Left renal cortex interstitium (tissue), 4 donors: ENCODE results near the gene GCM1. TPM values are rescaled to one million over a fixed set of nuclear protein-coding genes. Genes with fewer than 3 reads are reported as not detected.
A peak's percentile ranks its signal among the peaks of the same experiment; 100 is the strongest.

Source experiments
- DNase-seq, 4 donors: peaks; one replicate each; pipeline ENCODE4 v3.0.0-alpha.2; 2013; ENCODE audit warnings: low read depth in 4 of 4, low spot score in 2 of 4, missing footprints in 1 of 4
- polyA plus RNA-seq, 4 donors: library from polyadenylated mRNA; unstranded; fragments of 120-200 nt; gene quantifications; one replicate each; pipeline ENCODE4 v1.2.1, GENCODE V29; 2013; ENCODE audit not compliant: insufficient read length in 4 of 4

The GCM1 gene
- polyA plus RNA-seq, 4 donors = 0.13 to 0.25 (median 0.18) TPM

- no peak for DNase-seq
Observed at GRCh38 chr6:53152576-53152975, 3.9 kb upstream of the GCM1 start.

- no peak for DNase-seq
Observed at GRCh38 chr6:53151676-53152075, 3.0 kb upstream of the GCM1 start.

GRCh38 chr6:53144802-53145201 lies 3.8 kb downstream of the GCM1 start:
- no peak for DNase-seq

GRCh38 chr6:53143710-53144109 lies 4.9 kb downstream of the GCM1 start:
- no peak for DNase-seq

GRCh38 chr6:53142810-53143209 lies 5.8 kb downstream of the GCM1 start:
- DNase-seq = no peak

GRCh38 chr6:53139841-53140413 lies 8.7 kb downstream of the GCM1 start:
- no peak for DNase-seq

GRCh38 chr6:53136000-53136609 lies 12.5 kb downstream of the GCM1 start:
- no peak for DNase-seq

- DNase-seq = no peak
Observed at GRCh38 chr6:53134601-53135235, 13.9 kb downstream of the GCM1 start.

- DNase-seq = no peak
Observed at GRCh38 chr6:53133961-53134360, 14.7 kb downstream of the GCM1 start.

- no peak for DNase-seq
Observed at GRCh38 chr6:53130569-53131290, 17.9 kb downstream of the GCM1 start.

GRCh38 chr6:53128842-53129241 lies 19.8 kb downstream of the GCM1 start:
- no peak for DNase-seq

GRCh38 chr6:53125276-53125675 lies 23.4 kb downstream of the GCM1 start:
- no peak for DNase-seq

GRCh38 chr6:53124131-53124800 lies 24.4 kb downstream of the GCM1 start:
- DNase-seq = no peak

GRCh38 chr6:53119772-53120409 lies 28.8 kb downstream of the GCM1 start:
- DNase-seq = no peak

- no peak for DNase-seq
Observed at GRCh38 chr6:53119349-53119748, 29.3 kb downstream of the GCM1 start.

- DNase-seq = no peak
Observed at GRCh38 chr6:53115741-53116140, 32.9 kb downstream of the GCM1 start.

- DNase-seq = no peak
Observed at GRCh38 chr6:53115113-53115512, 33.5 kb downstream of the GCM1 start.

- no peak for DNase-seq
Observed at GRCh38 chr6:53113742-53114141, 34.9 kb downstream of the GCM1 start.

GRCh38 chr6:53112871-53113270 lies 35.8 kb downstream of the GCM1 start:
- DNase-seq = no peak

GRCh38 chr6:53112404-53112803 lies 36.2 kb downstream of the GCM1 start:
- DNase-seq = peak in 1 of 4 donors; percentile 8

GRCh38 chr6:53111865-53112264 lies 36.8 kb downstream of the GCM1 start:
- DNase-seq = no peak
